ENCODE data around the gene NEMP1.

DNA sequence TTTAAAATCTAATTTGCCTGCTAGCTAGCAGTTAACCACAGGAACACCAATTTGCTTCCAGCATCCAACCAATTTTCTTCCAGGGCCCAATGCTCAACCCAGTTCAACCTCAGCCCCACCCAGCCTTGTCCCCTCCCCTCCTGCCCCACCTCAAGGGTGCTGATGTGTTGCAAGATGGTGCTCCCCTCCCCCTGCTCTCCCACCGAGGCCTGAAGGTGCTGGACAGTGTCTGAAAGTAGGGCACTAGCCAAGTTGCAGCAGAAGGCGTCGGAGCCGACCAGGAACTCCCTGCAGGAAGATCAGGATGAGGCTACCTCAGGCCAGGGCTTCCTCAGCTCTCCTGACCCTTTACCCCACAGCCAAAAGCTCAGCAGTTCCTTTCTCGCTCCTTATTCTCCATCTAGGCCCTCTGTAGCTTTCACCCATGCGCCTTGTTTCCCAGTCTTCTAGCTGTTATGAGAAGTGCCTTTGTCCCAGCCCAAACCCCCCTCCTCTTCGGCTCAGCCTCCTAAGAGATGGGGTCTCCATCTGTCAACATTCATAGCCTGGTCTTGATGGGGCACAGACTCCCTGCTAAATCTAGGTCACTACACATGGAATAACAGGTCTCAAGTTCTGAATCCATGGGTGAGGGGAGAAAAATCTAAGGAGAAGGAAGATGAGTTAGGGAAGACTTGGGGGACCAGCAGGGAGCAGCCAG lies 29.0 kb upstream of the NEMP1 start:
- TF ChIP-seq, protein P1, sequence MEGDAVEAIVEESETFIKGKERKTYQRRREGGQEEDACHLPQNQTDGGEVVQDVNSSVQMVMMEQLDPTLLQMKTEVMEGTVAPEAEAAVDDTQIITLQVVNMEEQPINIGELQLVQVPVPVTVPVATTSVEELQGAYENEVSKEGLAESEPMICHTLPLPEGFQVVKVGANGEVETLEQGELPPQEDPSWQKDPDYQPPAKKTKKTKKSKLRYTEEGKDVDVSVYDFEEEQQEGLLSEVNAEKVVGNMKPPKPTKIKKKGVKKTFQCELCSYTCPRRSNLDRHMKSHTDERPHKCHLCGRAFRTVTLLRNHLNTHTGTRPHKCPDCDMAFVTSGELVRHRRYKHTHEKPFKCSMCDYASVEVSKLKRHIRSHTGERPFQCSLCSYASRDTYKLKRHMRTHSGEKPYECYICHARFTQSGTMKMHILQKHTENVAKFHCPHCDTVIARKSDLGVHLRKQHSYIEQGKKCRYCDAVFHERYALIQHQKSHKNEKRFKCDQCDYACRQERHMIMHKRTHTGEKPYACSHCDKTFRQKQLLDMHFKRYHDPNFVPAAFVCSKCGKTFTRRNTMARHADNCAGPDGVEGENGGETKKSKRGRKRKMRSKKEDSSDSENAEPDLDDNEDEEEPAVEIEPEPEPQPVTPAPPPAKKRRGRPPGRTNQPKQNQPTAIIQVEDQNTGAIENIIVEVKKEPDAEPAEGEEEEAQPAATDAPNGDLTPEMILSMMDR (IDR thresholded peaks at IDR 0.05 in 4 of 5, conservative IDR thresholded peaks at IDR 0.05 in 1 of 5), result no peak
- no peak for TF ChIP-seq POLR2A (IDR thresholded peaks at IDR 0.05)

Data from gastrocnemius medialis (tissue), 4 donors.